Neural cell (in vitro differentiated cells): ENCODE measurements around the gene SH3RF3.

Experiments used
- CTCF ChIP-seq: fragments of 450-650 bp; IDR thresholded peaks from 2 replicates; pipeline ENCODE4 v1.5.1; 2014; ENCODE audit warnings: antibody characterized with exemption, mild to moderate bottlenecking, moderate library complexity; ENCODE audit not compliant: poor library complexity, severe bottlenecking
- EP300 ChIP-seq: fragments of 450-650 bp; conservative IDR thresholded peaks from 2 replicates; pipeline ENCODE4 v1.6.1; 2014; ENCODE audit warnings: antibody characterized with exemption, mild to moderate bottlenecking, moderate library complexity; ENCODE audit not compliant: poor library complexity, severe bottlenecking
- EZH2 ChIP-seq: fragments of 200-600, 300-800 bp; shearing (Covaris generic), sonication (generic); IDR thresholded peaks from 2 replicates; pipeline ENCODE4 v1.6.1; 2014; ENCODE audit warnings: antibody characterized with exemption, low read length, borderline replicate concordance, mild to moderate bottlenecking; ENCODE audit not compliant: insufficient read depth, poor library complexity, severe bottlenecking
- MXI1 ChIP-seq: fragments of 450-650 bp; conservative IDR thresholded peaks from 2 replicates; pipeline ENCODE4 v1.6.1; 2014; ENCODE audit warnings: antibody characterized with exemption, mild to moderate bottlenecking; ENCODE audit not compliant: poor library complexity, severe bottlenecking
- RAD21 ChIP-seq: fragments of 450-650 bp; conservative IDR thresholded peaks from 2 replicates; pipeline ENCODE4 v1.6.1; 2014; ENCODE audit warnings: antibody characterized with exemption, mild to moderate bottlenecking, moderate library complexity
- REST ChIP-seq: IDR thresholded peaks from 2 replicates; pipeline ENCODE4 v1.6.1; 2012; ENCODE audit warnings: borderline replicate concordance
- TAF1 ChIP-seq: IDR thresholded peaks from 2 replicates; pipeline ENCODE4 v1.6.1; 2012; ENCODE audit warnings: low read depth

GRCh38 chr2:109105113-109105512 is 23.9 kb upstream of the SH3RF3 start:
- TF ChIP-seq CTCF (no peak), TAF1 (no peak), EP300 (no peak), EZH2 (no peak), MXI1 (no peak), RAD21 (no peak), REST (no peak)
